Activated CD8-positive, alpha-beta memory T cell treated with anti-CD3 and anti-CD28 coated beads for 1 hour (primary cell): Measurements from ENCODE around the gene UGT1A8.
"Not testable (repeated sequence)": the region's sequence is repeated elsewhere in the genome, so short reads cannot be mapped to it uniquely, and the experiment has no call there.

Experiments
- DNase-seq, 2 donors: peaks; one replicate each; pipeline ENCODE4 v3.0.0-alpha.2; 2020; ENCODE audit warnings: low read depth in 1 of 2; ENCODE audit errors: extremely low read depth in 1 of 2

The UGT1A8 gene

DNA sequence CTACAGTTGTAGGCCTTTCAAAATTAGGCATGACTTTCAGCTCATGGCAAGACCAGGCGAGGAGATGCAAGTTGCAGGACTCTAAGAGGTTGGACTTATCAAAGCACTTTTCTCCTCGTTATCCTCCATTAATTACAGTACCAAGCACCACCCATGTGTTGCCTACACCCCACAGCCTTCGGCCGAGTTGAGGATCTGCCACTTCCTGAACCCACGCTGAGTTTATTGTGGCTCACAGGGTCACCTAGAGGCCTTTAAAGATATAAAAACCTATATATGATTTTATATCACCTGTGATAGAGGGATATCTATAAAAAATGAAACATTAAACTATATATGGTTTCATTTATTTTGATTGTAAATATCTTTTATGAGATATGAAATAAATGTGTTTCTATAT lies 21.4 kb downstream of the UGT1A8 start:
- DNase-seq = no peak

DNA sequence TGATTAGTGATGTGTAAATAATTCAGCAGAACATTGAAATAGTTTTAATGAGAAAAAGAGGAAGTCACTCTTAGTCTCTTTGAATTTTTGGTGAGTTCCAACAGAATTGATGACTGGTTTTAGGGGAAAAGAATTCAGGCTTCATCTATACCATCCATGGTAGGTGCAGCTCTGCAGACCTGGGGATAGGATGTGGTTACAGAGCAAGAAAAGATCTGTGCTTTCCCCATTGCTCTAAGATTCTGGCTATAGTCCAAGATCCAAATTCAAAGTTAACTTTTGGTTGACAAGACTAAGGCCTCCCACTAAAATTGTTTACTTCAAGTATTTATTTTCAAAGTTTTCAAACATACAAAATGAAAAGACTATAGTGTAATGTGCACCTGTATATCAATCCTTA lies 22.4 kb downstream of the UGT1A8 start:
- DNase-seq = no peak

GRCh38 chr2:233643128-233643527 lies 25.7 kb downstream of the UGT1A8 start:
- DNase-seq = no peak

- not testable (repeated sequence) for DNase-seq
These were observed 28.6 kb downstream of the UGT1A8 start for GRCh38 chr2:233646033-233646432.

GRCh38 chr2:233650981-233651380 lies 33.5 kb downstream of the UGT1A8 start:
- no peak for DNase-seq

- no peak for DNase-seq
These were observed 34.0 kb downstream of the UGT1A8 start for GRCh38 chr2:233651430-233651829.

DNA sequence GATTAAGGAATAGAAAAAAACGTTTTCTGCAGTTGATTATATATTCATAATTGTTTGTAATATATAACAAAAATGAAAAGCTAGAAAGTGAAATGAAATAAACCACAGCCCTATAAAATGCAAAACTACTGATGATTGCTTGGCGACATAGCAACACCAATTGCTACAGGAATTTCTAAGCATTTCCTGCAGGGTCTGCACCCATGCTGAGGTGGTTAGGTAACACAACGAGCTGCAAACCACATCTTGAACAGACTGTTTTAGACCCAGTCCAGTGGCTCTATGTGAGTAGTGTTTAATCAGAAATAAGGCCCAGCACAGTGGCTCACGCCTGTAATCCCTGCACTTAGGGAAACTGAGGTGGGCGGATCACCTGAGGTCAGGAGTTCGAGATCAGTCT lies 37.1 kb downstream of the UGT1A8 start:
- DNase-seq = no peak

DNA sequence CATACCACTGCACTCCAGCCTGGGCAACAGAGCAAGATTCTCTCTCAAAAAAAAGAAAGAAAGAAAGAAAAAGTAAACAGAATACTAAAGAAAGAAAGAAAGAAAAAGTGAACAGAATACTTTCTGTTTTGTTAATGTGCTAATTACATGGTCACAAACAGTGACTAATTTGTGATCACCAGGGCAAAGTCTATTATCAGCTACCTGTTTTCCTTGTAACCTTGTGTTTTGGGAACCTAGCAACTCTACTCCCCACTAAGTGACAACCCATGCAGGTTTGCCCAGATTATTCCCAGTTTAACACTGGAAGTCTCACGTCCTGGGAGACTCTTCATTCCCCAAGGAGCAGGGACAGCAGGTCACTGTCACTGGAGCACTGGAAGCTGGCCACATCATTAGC lies 37.6 kb downstream of the UGT1A8 start:
- no peak for DNase-seq

DNA sequence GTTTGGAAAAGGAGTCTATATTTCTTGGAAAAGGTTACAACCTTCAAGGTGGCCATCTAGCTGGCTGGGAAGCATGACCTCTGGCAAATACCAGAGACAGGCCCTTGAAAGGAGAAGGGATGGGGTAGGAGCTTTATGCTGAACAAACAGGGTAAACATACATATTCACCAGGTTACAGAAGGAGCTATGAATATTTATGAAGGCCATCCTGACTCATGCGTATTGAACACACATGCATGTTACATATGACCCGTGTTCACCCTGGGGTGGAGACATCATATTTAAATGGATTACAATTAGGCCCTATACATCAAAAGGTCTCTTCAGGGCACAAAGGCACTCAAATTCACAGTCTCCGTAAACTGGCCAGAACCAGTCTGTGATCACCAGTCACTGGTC lies 38.5 kb downstream of the UGT1A8 start:
- not testable (repeated sequence) for DNase-seq

DNA sequence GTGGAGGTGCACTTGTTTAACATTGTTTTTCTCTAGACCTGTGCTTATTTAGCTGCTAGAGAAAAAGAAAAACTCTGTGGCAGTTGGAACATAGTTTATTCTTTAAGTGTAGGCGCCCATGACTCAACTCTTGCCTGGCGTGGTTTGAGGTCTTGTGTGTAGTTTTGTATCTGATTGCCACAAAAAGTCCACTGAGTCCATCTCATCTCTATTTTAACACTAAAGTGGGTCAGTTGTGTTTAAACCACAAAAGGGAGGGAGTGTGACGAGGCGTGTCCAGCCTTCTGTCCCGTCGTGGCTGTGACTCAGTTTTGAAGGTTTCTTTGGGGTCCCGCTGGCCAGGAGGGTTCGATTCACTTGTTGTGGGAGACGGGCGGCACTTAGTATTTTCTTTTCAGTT lies 39.0 kb downstream of the UGT1A8 start:
- DNase-seq = no peak

GRCh38 chr2:233658610-233659009 lies 41.2 kb downstream of the UGT1A8 start:
- no peak for DNase-seq

DNA sequence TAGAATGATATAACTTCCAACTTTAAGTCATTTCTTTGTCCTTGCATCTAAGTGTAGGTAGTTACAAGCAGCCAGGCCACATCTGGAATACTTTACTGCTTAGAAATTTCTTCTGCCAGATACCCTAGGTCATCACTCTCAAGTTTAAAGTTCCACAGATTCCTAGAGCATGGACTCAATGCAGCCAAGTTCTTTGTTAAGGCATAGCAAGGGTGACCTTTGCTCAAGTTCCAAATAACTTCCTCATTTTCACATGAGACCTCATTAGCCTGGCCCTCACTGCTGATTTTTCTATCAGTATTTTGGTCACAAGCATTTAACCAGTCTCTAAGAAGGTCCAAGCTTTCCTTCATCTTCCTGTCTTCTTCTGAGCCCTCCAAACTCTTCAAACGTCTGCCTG lies 46.5 kb downstream of the UGT1A8 start:
- DNase-seq = no peak

- no peak for DNase-seq
These were observed 51.3 kb downstream of the UGT1A8 start for GRCh38 chr2:233668605-233669260.

- DNase-seq = no peak
These were observed 54.1 kb downstream of the UGT1A8 start, which contains the start of gene UGT1A9 for GRCh38 chr2:233671290-233672161. Gene UGT1A9 (plus strand): TSS chr2:233671898. CDS start chr2:233671935, 37 bp downstream.

- DNase-seq = no peak
These were observed 55.5 kb downstream of the UGT1A8 start for GRCh38 chr2:233672886-233673285.

GRCh38 chr2:233673896-233674295 lies 56.5 kb downstream of the UGT1A8 start:
- DNase-seq = no peak

DNA sequence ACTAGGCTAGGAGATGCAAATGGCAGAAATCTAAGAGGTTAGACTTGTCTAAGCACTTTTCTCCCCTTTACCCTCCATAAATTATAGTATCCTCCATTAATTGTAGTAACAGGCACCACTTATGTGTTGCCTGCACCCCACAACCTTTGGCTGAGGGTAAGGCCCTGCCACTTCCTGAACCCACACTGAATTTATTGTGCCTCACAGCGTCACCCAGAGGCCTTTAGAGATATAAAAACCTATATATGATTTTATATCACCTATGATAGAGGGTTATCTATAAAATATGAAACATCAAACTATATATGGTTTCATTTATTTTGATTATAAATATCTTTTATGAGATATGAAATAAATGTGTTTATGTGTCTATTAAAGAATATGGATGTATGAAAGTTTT lies 56.9 kb downstream of the UGT1A8 start:
- DNase-seq = no peak

DNA sequence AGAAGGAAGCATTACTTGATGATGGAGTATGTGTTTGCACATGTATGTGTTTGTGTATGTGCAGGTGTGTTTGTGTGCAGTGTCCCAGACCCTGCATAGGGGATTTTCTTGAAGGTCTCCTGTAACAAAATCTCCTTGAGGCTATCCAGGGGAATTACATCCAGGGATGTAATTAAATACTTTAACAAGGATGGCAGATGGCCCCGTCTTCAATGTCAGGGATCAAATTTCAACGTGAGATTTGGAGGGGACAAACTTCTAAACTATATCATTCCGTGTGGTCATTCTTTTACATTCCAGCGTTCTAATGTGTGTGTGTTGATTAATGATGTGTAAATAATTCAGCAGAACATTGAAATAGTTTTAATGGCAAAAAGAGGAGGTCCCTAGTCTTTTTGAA lies 57.6 kb downstream of the UGT1A8 start:
- no peak for DNase-seq

- DNase-seq = no peak
These were observed 58.6 kb downstream of the UGT1A8 start for GRCh38 chr2:233676046-233676445.

- DNase-seq = no peak
These were observed 61.8 kb downstream of the UGT1A8 start for GRCh38 chr2:233679196-233679595.

DNA sequence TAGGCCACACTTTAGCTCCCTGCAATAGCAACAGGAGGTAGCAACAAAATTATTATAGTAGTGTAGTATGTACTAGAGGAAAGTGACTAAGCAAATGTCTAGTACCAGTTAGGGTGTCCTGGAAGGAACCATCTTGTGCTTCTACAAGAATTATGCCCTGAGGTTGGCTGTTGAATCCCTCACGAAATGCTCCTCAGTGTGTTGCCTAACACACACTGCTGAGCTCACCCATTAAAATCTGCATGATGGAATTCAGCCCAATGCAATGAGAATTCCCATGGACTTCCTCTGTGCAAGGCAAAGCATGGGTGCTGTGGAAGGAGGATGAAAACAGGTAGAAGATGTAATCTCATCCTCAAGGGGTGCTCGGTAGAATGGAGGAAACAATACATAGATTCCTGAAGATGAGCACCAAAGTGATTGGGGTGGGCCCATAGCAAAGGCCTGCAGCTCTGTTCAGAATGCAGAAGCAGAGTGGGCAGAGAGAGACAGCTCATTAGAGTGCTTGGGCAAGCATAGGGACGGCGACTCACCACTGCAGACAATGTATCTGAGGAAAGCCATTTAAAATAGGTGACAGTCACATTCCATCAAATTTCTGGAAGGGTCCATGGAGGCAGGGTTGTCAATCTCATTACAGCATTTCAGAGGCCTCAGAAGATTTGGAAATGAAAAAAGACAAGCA lies 63.1 kb downstream of the UGT1A8 start:
- DNase-seq = no peak
